ENCODE results near the gene ACTR3. TPM values are rescaled to one million over a fixed set of nuclear protein-coding genes. Genes with fewer than 3 reads are reported as not detected.

ACTR3 gene
- total and polyA plus RNA-seq, 2 donors (not counting 1 experiment from before 2014, with no cell fraction given): 64.3 to 249 TPM

DNA sequence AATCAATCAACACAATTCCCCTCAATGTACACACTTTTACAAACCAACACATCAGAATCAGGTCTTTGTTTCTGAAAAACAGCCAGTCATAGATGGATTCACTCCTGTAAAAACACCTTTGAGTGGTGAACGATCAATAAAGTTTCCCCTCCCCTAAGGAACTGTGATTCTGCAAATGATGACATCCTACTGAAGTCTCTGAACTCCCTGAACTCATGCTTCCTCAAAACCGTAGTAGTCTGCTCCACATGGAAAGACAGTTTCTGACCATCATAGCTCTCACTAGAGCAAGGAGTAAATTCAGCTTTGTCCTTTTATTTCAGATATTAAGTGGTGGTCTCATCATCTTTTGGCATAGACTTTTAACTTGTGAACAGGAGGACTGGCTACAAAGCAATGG is 43.5 kb upstream of the ACTR3 start:
- no peaks in the 10 kb centered on the region for H3K9me3 Mint-ChIP-seq (ENCODE audit: insufficient read depth)
- no peaks in the 10 kb centered on the region for H3K27me3 ChIP-seq (replicated peaks in 1 of 4; ENCODE audit: control extremely low read depth in 1 of 4, control insufficient read depth in 3 of 4, insufficient read depth in 4 of 4, low read length in 3 of 4)
- WGBS (ENCODE audit: insufficient coverage): 100% methylated on average over 1 of the region's 2 CpGs
- no peak overlapping the region for H3K9ac ChIP-seq (ENCODE audit: low read length)
- TF ChIP-seq, protein P1, sequence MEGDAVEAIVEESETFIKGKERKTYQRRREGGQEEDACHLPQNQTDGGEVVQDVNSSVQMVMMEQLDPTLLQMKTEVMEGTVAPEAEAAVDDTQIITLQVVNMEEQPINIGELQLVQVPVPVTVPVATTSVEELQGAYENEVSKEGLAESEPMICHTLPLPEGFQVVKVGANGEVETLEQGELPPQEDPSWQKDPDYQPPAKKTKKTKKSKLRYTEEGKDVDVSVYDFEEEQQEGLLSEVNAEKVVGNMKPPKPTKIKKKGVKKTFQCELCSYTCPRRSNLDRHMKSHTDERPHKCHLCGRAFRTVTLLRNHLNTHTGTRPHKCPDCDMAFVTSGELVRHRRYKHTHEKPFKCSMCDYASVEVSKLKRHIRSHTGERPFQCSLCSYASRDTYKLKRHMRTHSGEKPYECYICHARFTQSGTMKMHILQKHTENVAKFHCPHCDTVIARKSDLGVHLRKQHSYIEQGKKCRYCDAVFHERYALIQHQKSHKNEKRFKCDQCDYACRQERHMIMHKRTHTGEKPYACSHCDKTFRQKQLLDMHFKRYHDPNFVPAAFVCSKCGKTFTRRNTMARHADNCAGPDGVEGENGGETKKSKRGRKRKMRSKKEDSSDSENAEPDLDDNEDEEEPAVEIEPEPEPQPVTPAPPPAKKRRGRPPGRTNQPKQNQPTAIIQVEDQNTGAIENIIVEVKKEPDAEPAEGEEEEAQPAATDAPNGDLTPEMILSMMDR (IDR thresholded peaks at IDR 0.05): no peak
- no peak for TF ChIP-seq EZH2 (IDR thresholded peaks at IDR 0.05; ENCODE audit: borderline replicate concordance, insufficient read depth, low read depth, low read length, poor library complexity, severe bottlenecking)
- H2AFZ ChIP-seq (ENCODE audit: insufficient read depth, low read depth, low read length, poor library complexity, severe bottlenecking): no peak overlapping the region
- H3K4me2 ChIP-seq (replicated peaks; ENCODE audit: low read depth, low read length, poor library complexity, severe bottlenecking): no peak overlapping the region
- no peaks in the 10 kb centered on the region for H4K20me1 ChIP-seq (ENCODE audit: control insufficient read depth, insufficient read depth, low read length, poor library complexity, severe bottlenecking)
- intact Hi-C loops (cut with micrococcal nuclease): no loop called here
- H3K27ac ChIP-seq (ENCODE audit: low read length in 2 of 2): no peak overlapping the region
- DNase-seq (no peak), ATAC-seq (ENCODE audit: low read depth) (no peak)
- ChIA-PET CTCF (no interaction called here), POLR2A (no interaction called here)
- H3K9me3 ChIP-seq (ENCODE audit: control extremely low read depth in 1 of 3, control insufficient read depth in 2 of 3, insufficient read depth in 1 of 3, low read length in 2 of 3): no peaks in the 10 kb centered on the region
- no peak overlapping the region for H3K27ac Mint-ChIP-seq
- no peaks in the 10 kb centered on the region for H3K4me1 Mint-ChIP-seq
- no peak overlapping the region for H3K4me3 ChIP-seq (ENCODE audit: control extremely low read depth in 1 of 5, extremely low read depth in 1 of 5, insufficient read depth in 1 of 5, low read depth in 2 of 5, low read length in 4 of 5)
- H3K4me3 Mint-ChIP-seq: no peak overlapping the region
- H3K79me2 ChIP-seq (ENCODE audit: control insufficient read depth, insufficient read depth, low read length): no peaks in the 10 kb centered on the region
- no peaks in the 10 kb centered on the region for H3K4me1 ChIP-seq (ENCODE audit: control insufficient read depth in 2 of 2, insufficient read depth in 2 of 2, low read length in 2 of 2)
- H3K36me3 ChIP-seq (replicated peaks in 1 of 2; ENCODE audit: control extremely low read depth in 1 of 2, control insufficient read depth in 1 of 2, extremely low read depth in 1 of 2, insufficient read depth in 2 of 2, low read length in 1 of 2): peaks cover 0 to 2% of the 10 kb centered on the region in 2 experiments
- no peaks in the 10 kb centered on the region for H3K27me3 Mint-ChIP-seq

DNA sequence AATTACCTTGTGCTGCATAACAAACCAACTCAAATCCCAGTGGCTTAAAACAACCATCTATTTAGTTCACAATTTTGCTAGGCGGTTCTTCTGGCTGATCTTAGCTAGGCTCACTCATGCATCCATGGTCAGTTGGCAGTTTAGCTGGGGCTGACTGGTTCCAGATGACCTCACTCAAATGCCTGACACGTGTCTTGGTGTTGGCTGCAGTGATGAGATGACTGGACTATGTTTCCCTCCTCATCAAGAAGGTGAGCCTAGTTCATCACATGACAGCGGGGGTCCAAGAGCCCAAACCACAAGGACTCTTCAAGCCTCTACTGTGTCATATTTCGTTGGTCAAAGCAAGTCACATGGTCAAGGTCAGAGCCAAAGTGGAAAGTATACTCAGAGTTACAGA is 42.7 kb upstream of the ACTR3 start:
- DNase-seq: no peak
- 80% methylated on average over 4 of the region's 4 CpGs for WGBS (ENCODE audit: insufficient coverage)
- H3K9ac ChIP-seq (ENCODE audit: low read length): no peak overlapping the region
- H3K36me3 ChIP-seq (replicated peaks in 1 of 2; ENCODE audit: control extremely low read depth in 1 of 2, control insufficient read depth in 1 of 2, extremely low read depth in 1 of 2, insufficient read depth in 2 of 2, low read length in 1 of 2): peaks cover 0 to 2% of the 10 kb centered on the region in 2 experiments
- H4K20me1 ChIP-seq (ENCODE audit: control insufficient read depth, insufficient read depth, low read length, poor library complexity, severe bottlenecking): no peaks in the 10 kb centered on the region
- ChIA-PET CTCF (no interaction called here), POLR2A (no interaction called here)
- no peaks in the 10 kb centered on the region for H3K9me3 Mint-ChIP-seq (ENCODE audit: insufficient read depth)
- no peaks in the 10 kb centered on the region for H3K4me1 ChIP-seq (ENCODE audit: control insufficient read depth in 2 of 2, insufficient read depth in 2 of 2, low read length in 2 of 2)
- H3K79me2 ChIP-seq (ENCODE audit: control insufficient read depth, insufficient read depth, low read length): no peaks in the 10 kb centered on the region
- H3K4me1 Mint-ChIP-seq: no peaks in the 10 kb centered on the region
- no peaks in the 10 kb centered on the region for H3K27me3 ChIP-seq (replicated peaks in 1 of 4; ENCODE audit: control extremely low read depth in 1 of 4, control insufficient read depth in 3 of 4, insufficient read depth in 4 of 4, low read length in 3 of 4)
- no peak for ATAC-seq (ENCODE audit: low read depth)
- no peak overlapping the region for H3K4me3 Mint-ChIP-seq
- intact Hi-C loops (cut with micrococcal nuclease): no loop called here
- no peak overlapping the region for H3K27ac ChIP-seq (ENCODE audit: low read length in 2 of 2)
- no peak overlapping the region for H3K4me3 ChIP-seq (ENCODE audit: control extremely low read depth in 1 of 5, extremely low read depth in 1 of 5, insufficient read depth in 1 of 5, low read depth in 2 of 5, low read length in 4 of 5)
- H3K4me2 ChIP-seq (replicated peaks; ENCODE audit: low read depth, low read length, poor library complexity, severe bottlenecking): no peak overlapping the region
- no peak overlapping the region for H3K27ac Mint-ChIP-seq
- no peak for TF ChIP-seq EZH2 (IDR thresholded peaks at IDR 0.05; ENCODE audit: borderline replicate concordance, insufficient read depth, low read depth, low read length, poor library complexity, severe bottlenecking)
- TF ChIP-seq, protein P1 (IDR thresholded peaks at IDR 0.05): no peak
- no peaks in the 10 kb centered on the region for H3K9me3 ChIP-seq (ENCODE audit: control extremely low read depth in 1 of 3, control insufficient read depth in 2 of 3, insufficient read depth in 1 of 3, low read length in 2 of 3)
- no peaks in the 10 kb centered on the region for H3K27me3 Mint-ChIP-seq
- H2AFZ ChIP-seq (ENCODE audit: insufficient read depth, low read depth, low read length, poor library complexity, severe bottlenecking): no peak overlapping the region
